B cell (primary cell): ENCODE data around the gene CALR3. TPM values are rescaled to one million over a fixed set of nuclear protein-coding genes. Genes with fewer than 3 reads are reported as not detected.
"Not testable (repeated sequence)": the region's sequence is repeated elsewhere in the genome, so short reads cannot be mapped to it uniquely, and the experiment has no call there.

Experiments used
- ATAC-seq: fragments of 200-7000 bp; cut with Tn5 transposase; one replicate; pipeline ENCODE4 v1.10.0; 2021; ENCODE audit warnings: low read depth, mild to moderate bottlenecking, moderate number of reproducible peaks, moderate library complexity
- CTCF ChIA-PET: fragments of 350-600 bp; sonication (Branson Sonifier 250); formaldehyde crosslinking; loops from one replicate; lab custom pipeline; 2021; ENCODE audit warnings: antibody characterized with exemption, inconsistent platforms; lab: Charles Lee
- POLR2A ChIA-PET: fragments of 350-600 bp; sonication (Branson Sonifier 250); formaldehyde crosslinking; loops from one replicate; lab custom pipeline; 2021; ENCODE audit warnings: antibody characterized with exemption; lab: Charles Lee
- DNase-seq: peaks from one replicate; pipeline ENCODE4 v3.0.0; 2013
- H2AFZ ChIP-seq: 2 replicates; pipeline ENCODE4 v1.6.1; 2012; ENCODE audit warnings: mild to moderate bottlenecking, low read depth, low read length; ENCODE audit not compliant: insufficient read depth, poor library complexity, severe bottlenecking
- H3K27ac ChIP-seq, 2 donors: 1 replicate in 1 of 2; 2 replicates in 1 of 2; pipeline ENCODE4 v1.5.1; 2012 to 2013; ENCODE audit warnings: low read length in 2 of 2, mild to moderate bottlenecking in 2 of 2, moderate library complexity in 1 of 2
- H3K27me3 ChIP-seq, 4 experiments: fragments of 200-600 bp in 1 of 4; sonication (generic) in 1 of 4; replicated peaks in 1 of 4; 1 replicate in 2 of 4; 2 replicates in 2 of 4; pipeline versions ENCODE4 v1.6.1 to v1.7.0; 2013 to 2016; ENCODE audit warnings: low read length in 3 of 4, mild to moderate bottlenecking in 2 of 4, mixed read lengths in 1 of 4, moderate library complexity in 1 of 4; ENCODE audit not compliant: insufficient read depth in 4 of 4, control insufficient read depth in 3 of 4; ENCODE audit errors: control extremely low read depth in 1 of 4
- H3K36me3 ChIP-seq, 2 experiments: replicated peaks in 1 of 2; 1 replicate in 1 of 2; 2 replicates in 1 of 2; pipeline versions ENCODE4 v1.6.1 to v1.7.1; 2013; ENCODE audit warnings: low read length in 1 of 2; ENCODE audit not compliant: insufficient read depth in 2 of 2, control insufficient read depth in 1 of 2; ENCODE audit errors: control extremely low read depth in 1 of 2, extremely low read depth in 1 of 2
- H3K4me1 ChIP-seq, 2 donors: fragments of 200-600 bp in 1 of 2; sonication (generic) in 1 of 2; 1 replicate in 1 of 2; 2 replicates in 1 of 2; pipeline versions ENCODE4 v1.5.1 to v1.6.1; 2013 to 2017; ENCODE audit warnings: low read length in 2 of 2; ENCODE audit not compliant: control insufficient read depth in 2 of 2, insufficient read depth in 2 of 2
- H3K4me2 ChIP-seq: replicated peaks from 2 replicates; pipeline ENCODE3; 2012; ENCODE audit warnings: mild to moderate bottlenecking, low read depth, low read length; ENCODE audit not compliant: poor library complexity, severe bottlenecking
- H3K4me3 ChIP-seq, 5 experiments: fragments of 200-600 bp in 1 of 5; sonication (generic) in 1 of 5; 1 replicate in 3 of 5; 2 replicates in 2 of 5; pipeline versions ENCODE4 v1.5.1 to v1.7.0; 2011 to 2016; ENCODE audit warnings: low read length in 4 of 5, mild to moderate bottlenecking in 4 of 5, low read depth in 2 of 5, control low read depth in 1 of 5, moderate library complexity in 1 of 5; ENCODE audit not compliant: insufficient read depth in 1 of 5; ENCODE audit errors: control extremely low read depth in 1 of 5, extremely low read depth in 1 of 5
- H3K79me2 ChIP-seq: fragments of 200-600 bp; sonication (generic); one replicate; pipeline ENCODE4 v1.6.0; 2016; ENCODE audit warnings: low read length; ENCODE audit not compliant: control insufficient read depth, insufficient read depth
- H3K9ac ChIP-seq: fragments of 200-600 bp; sonication (generic); 2 replicates; pipeline ENCODE4 v1.6.1; 2017; ENCODE audit warnings: mild to moderate bottlenecking, low read length, moderate library complexity
- H3K9me3 ChIP-seq, 3 donors: one replicate each; pipeline versions ENCODE4 v1.6.1 to v1.7.1; 2013; ENCODE audit warnings: low read length in 2 of 3; ENCODE audit not compliant: control insufficient read depth in 2 of 3, insufficient read depth in 1 of 3; ENCODE audit errors: control extremely low read depth in 1 of 3
- H4K20me1 ChIP-seq: 2 replicates; pipeline ENCODE4 v1.6.0; 2012; ENCODE audit warnings: mild to moderate bottlenecking, low read length; ENCODE audit not compliant: insufficient read depth, control insufficient read depth, poor library complexity, severe bottlenecking
- H3K27ac Mint-ChIP-seq: one replicate; pipeline ENCODE4 v1.8.0; 2021; ENCODE audit warnings: mixed read lengths
- H3K27me3 Mint-ChIP-seq: one replicate; pipeline ENCODE4 v1.8.0; 2021; ENCODE audit warnings: mixed read lengths
- H3K4me1 Mint-ChIP-seq: one replicate; pipeline ENCODE4 v1.8.0; 2021; ENCODE audit warnings: mixed read lengths
- H3K4me3 Mint-ChIP-seq: one replicate; pipeline ENCODE4 v1.8.0; 2021; ENCODE audit warnings: mixed read lengths
- H3K9me3 Mint-ChIP-seq: one replicate; pipeline ENCODE4 v1.8.0; 2022; ENCODE audit warnings: mixed read lengths; ENCODE audit not compliant: insufficient read depth
- CTCF ChIP-seq: fragments of 200-600 bp; IDR thresholded peaks from one replicate; pipeline ENCODE4 v1.8.0; 2022; ENCODE audit warnings: antibody characterized with exemption, mild to moderate bottlenecking
- EZH2 ChIP-seq: IDR thresholded peaks from 2 replicates; pipeline ENCODE4 v1.6.1; 2012; ENCODE audit warnings: borderline replicate concordance, low read depth, mild to moderate bottlenecking, moderate library complexity, low read length; ENCODE audit not compliant: insufficient read depth, poor library complexity, severe bottlenecking
- WGBS: methylation state at CpG from one replicate; pipeline ENCODE4 v1.1.5; 2013; ENCODE audit warnings: missing lambda C conversion rate; ENCODE audit not compliant: insufficient coverage; 5-methylcytosine and 5-hydroxymethylcytosine counted together
- intact Hi-C: fragments of 100-400 bp; cut with micrococcal nuclease; formaldehyde crosslinking; loops from one replicate; pipeline ENCODE4 v1.10.0; 2022
- polyA plus RNA-seq: library from polyadenylated mRNA; depleted of rRNA; stranded (reverse); fragments of >200 nt; gene quantifications from 2 replicates; pipeline ENCODE4 v1.2.3, GENCODE V29; 2012
- total RNA-seq, 2 donors: library from RNA; stranded (reverse); fragments of 120-200 nt in 1 of 2; gene quantifications; 1 replicate in 1 of 2; 2 replicates in 1 of 2; pipeline versions ENCODE4 v1.2.3 to v1.2.4, GENCODE V29; 2013 to 2022

CALR3 gene
- total and polyA plus RNA-seq, 2 donors (not counting 1 experiment from before 2014, with no cell fraction given), result 0.44 TPM; not detected in 1

- TF ChIP-seq CTCF, result no peak
- no peak for TF ChIP-seq EZH2
- Histone ChIP-seq H3K9ac (peak overlapping the region; percentile 75), H3K4me1 (peaks cover 3 to 15% of the 10 kb centered on the region in 2 donors), H3K4me3 (no peak overlapping the region), H3K4me2 (peak overlapping the region; percentile 93), H3K36me3 (peaks cover 1 to 4% of the 10 kb centered on the region in 2 experiments), H3K27ac (no peak overlapping the region), H3K79me2 (peaks cover 10% of the 10 kb centered on the region), H4K20me1 (no peaks in the 10 kb centered on the region), H3K9me3 (no peaks in the 10 kb centered on the region), H3K27me3 (no peaks in the 10 kb centered on the region), H2AFZ (peak overlapping the region; percentile 99)
- Mint-ChIP-seq H3K9me3 (no peaks in the 10 kb centered on the region), H3K27ac (no peak overlapping the region), H3K27me3 (no peaks in the 10 kb centered on the region), H3K4me1 (peaks cover 13% of the 10 kb centered on the region), H3K4me3 (peak overlapping the region; percentile 91)
- POLR2A ChIA-PET, result interaction anchor here (0.5 kb wide), 1 partner anchor 80 kb away, joined by 3 read pairs; no protein-coding TSS in a partner anchor
- ATAC-seq (no peak), DNase-seq (no peak)
- WGBS, result 96% methylated on average over 10 of the region's 12 CpGs
- intact Hi-C loops, result loop anchor here (5.0 kb wide), 1 partner anchor 300 kb away; the partner anchor contains the start of gene AP1M1
- CTCF ChIA-PET, result interaction anchor here (1.0 to 2.1 kb wide), 2 partner anchors 87 to 251 kb away, joined by 3 to 8 read pairs; no protein-coding TSS in a partner anchor
These were observed 1.1 kb upstream of the CALR3 start for GRCh38 chr19:16497042-16497441.

DNA sequence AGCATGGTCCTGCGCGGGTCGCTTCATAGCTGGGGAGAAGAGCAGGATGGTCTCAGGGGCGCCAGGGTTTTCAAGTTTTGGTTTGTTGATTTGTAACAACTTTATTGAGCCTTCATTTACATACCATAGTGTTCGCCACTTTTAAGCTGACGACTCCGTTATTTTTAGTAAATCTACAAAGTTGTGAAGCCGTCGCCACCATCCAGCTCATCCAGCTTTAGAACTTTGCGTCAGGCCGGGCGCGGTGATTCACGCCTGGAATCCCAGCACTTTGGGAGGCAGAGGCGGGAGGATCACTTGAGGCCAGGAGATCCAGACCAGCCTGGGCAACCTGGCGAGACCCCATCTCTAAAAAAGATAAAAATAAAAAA, 631 bp upstream of the CALR3 start:
- no peaks in the 10 kb centered on the region for H3K27me3 ChIP-seq
- intact Hi-C loops, result loop anchor here (1.0 to 5.0 kb wide), 6 partner anchors 24 to 299 kb away; partner anchors contain the start of genes AP1M1, CHERP, MED26 and SLC35E1
- Mint-ChIP-seq H3K27ac (peak overlapping the region; percentile 88), H3K4me3 (peak overlapping the region; percentile 91), H3K4me1 (peaks cover 13% of the 10 kb centered on the region), H3K9me3 (no peaks in the 10 kb centered on the region), H3K27me3 (no peaks in the 10 kb centered on the region)
- POLR2A ChIA-PET, result interaction anchor here (0.5 to 2.0 kb wide), 5 partner anchors 24 to 91 kb away, joined by 3 to 4 read pairs (median 3); no protein-coding TSS in a partner anchor
- CTCF ChIA-PET, result interaction anchor here (0.7 to 2.1 kb wide), 4 partner anchors 54 to 250 kb away, joined by 3 to 8 read pairs (median 3); no protein-coding TSS in a partner anchor
- peaks cover 1 to 4% of the 10 kb centered on the region in 2 experiments for H3K36me3 ChIP-seq
- H2AFZ ChIP-seq, result peak overlapping the region; percentile 99
- no peak for DNase-seq
- no peak for TF ChIP-seq EZH2
- no peak for TF ChIP-seq CTCF
- H3K4me3 ChIP-seq, result peak overlapping the region; percentile 63 to 77 (median 73)
- peak overlapping the region; percentile 37 to 79 for H3K27ac ChIP-seq
- WGBS, result 54% methylated on average over 10 of the region's 16 CpGs
- H3K9me3 ChIP-seq, result no peaks in the 10 kb centered on the region
- peak overlapping the region; percentile 93 for H3K4me2 ChIP-seq
- H3K4me1 ChIP-seq, result peaks cover 3 to 15% of the 10 kb centered on the region in 2 donors
- no peaks in the 10 kb centered on the region for H4K20me1 ChIP-seq
- ATAC-seq, result no peak
- peaks cover 10% of the 10 kb centered on the region for H3K79me2 ChIP-seq
- peak overlapping the region; percentile 75 for H3K9ac ChIP-seq

DNA sequence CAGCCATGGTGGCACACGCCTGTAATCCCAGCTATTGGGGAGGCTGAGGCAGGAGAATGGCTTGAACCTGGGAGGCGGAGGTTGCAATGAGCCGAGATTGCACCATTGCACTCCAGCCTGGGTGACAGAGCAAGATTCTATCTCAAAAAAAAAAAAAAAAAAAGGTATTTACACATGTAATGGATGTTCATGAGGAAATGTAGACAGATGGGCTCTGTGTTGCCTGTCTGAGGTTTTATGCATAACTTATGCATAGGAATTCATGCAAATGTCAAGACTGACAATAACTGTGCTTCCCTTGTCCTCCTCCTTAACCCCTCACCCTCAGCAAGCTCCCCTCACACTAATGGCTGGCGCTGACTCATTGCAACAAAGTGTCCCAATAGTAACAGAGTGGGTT, 9.5 kb downstream of the CALR3 start:
- H3K27me3 ChIP-seq, POLR2A ChIA-PET, H3K79me2 ChIP-seq, H3K9me3 Mint-ChIP-seq, H3K4me2 ChIP-seq, H3K9me3 ChIP-seq, ATAC-seq, DNase-seq, intact Hi-C loops, H4K20me1 ChIP-seq, H3K36me3 ChIP-seq, H3K4me3 Mint-ChIP-seq, H3K27ac ChIP-seq, H3K27me3 Mint-ChIP-seq, H3K27ac Mint-ChIP-seq, H3K4me1 Mint-ChIP-seq, H3K4me1 ChIP-seq, H3K4me3 ChIP-seq, H3K9ac ChIP-seq, H2AFZ ChIP-seq: not testable (repeated sequence)
- WGBS, result no CpG with 5 or more reads among the region's 4 CpGs
- CTCF ChIA-PET, result interaction anchor here (1.0 kb wide), 1 partner anchor 44 kb away, joined by 4 read pairs; no protein-coding TSS in a partner anchor
